HG02970 (cell line): Measurements from ENCODE around the gene HSD3B7.
A peak's percentile ranks its signal among the peaks of the same experiment; 100 is the strongest.

Experiments used
- ATAC-seq: cut with Tn5 transposase; IDR thresholded peaks from one replicate; pipeline ENCODE4 v1.9.1; 2021; ENCODE audit warnings: mild to moderate bottlenecking, moderate library complexity, moderate number of reproducible peaks; ENCODE audit not compliant: unreplicated experiment, low FRiP score

HSD3B7 gene

DNA sequence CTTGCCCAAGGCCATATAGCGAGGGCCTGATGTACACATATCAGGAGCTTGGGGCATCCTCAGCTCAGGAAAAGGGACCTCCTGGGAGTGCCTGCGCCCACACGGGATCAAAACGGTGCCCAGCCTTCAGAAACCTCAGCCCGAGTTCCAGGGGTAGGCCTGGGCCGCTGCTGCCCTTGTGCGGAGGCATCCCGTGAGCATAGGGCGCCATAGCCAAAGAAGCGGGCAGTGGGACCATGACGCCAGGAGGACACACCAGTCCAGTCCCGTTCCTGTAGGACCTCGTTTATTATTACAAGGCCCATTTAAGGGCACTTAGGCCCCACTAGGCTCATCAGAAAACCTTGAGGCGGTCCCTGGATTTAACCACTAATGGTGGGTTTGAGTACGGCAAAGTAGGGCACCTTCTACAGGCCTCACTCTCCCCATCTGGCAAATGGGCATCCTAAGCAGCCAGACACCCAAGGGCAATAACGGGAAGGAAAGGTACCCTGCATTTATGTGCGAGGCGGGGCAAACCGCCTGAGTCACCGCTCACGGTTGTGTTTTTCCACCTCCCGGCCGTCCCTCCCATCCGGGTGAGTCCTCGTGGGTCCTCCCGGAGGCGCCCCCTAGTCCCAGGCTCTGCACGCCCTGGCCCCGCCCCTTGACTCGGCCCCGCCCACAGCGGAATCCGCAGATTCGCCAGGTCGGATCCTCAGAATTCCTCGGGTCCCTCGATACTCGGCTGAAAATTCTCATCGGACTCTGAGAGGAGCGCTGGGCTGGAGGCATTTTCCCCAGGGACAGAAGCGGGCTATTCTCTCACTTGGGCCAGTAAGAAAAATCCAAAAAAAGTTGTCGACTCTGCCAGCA is 28.2 kb upstream of the HSD3B7 start:
- ATAC-seq, result peak; percentile 39

GRCh38 chr16:30957456-30958174 is 27.4 kb upstream of the HSD3B7 start, which contains the start of gene SETD1A:
SETD1A (plus strand) TSS chr16:30957754; CDS start chr16:30958732, 978 bp downstream.
- ATAC-seq, result peak; percentile 68

- ATAC-seq, result peak; percentile 29
Measured at GRCh38 chr16:30958175-30959079, 26.6 kb upstream of the HSD3B7 start.

GRCh38 chr16:30961384-30961783 is 23.6 kb upstream of the HSD3B7 start:
- ATAC-seq, result no peak

- no peak for ATAC-seq
Measured at GRCh38 chr16:30963925-30964511, 21.0 kb upstream of the HSD3B7 start.

- ATAC-seq, result no peak
Measured at GRCh38 chr16:30964574-30965226, 20.3 kb upstream of the HSD3B7 start.

DNA sequence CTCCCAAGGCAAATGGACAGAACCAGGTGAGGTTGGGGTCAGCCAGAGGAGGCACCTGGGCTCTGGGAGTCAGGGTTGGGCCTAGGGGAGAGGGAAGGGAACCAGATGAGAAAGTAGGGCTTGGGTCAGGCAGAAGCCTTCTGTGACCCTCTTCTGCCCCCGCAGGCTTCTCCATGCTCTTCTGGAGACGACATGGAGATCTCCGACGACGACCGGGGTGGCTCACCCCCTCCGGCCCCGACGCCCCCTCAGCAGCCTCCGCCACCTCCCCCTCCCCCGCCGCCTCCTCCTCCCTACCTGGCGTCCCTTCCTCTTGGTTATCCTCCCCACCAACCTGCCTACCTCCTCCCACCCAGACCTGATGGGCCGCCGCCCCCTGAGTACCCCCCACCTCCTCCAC is 19.6 kb upstream of the HSD3B7 start:
- ATAC-seq, result no peak

- ATAC-seq, result no peak
Measured at GRCh38 chr16:30966033-30966619, 18.9 kb upstream of the HSD3B7 start.

- no peak for ATAC-seq
Measured at GRCh38 chr16:30967795-30968194, 17.2 kb upstream of the HSD3B7 start.

DNA sequence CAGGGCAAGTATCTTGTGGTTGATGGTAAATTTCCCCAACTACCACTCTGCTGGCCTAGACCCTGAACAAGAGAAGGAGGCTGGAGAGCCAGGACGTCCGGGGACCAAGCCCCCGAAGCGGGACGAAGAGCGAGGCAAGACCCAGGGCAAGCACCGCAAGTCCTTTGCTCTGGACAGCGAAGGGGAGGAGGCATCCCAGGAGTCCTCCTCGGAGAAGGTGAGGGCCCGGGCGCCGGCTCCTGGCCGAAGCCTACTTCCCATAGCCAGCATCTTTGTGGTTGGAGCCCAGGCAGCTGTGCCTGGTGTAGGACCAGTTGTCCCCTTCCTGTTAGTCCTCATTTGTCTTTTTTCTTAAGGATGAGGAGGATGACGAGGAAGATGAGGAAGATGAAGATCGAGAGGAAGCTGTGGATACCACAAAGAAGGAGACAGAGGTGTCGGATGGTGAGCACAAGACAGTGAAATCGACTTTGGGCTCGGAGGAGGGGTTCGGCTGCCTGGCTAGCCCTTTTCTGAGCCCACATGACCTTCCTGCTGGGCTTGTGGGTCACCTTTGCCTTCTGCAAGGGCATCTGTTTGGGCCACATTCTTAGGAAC is 15.7 kb upstream of the HSD3B7 start:
- no peak for ATAC-seq

DNA sequence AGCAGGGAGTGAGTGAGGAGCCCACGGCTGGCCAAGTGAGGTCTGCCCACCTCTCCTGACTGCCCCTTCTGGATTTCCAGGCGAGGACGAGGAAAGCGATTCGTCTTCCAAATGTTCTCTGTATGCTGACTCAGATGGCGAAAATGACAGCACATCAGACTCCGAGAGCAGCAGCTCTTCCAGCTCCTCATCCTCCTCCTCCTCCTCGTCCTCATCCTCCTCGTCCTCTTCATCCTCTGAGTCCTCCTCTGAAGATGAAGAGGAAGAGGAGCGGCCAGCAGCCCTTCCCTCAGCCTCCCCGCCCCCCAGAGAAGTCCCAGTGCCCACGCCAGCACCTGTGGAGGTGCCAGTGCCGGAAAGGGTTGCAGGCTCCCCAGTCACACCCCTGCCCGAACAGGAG is 13.7 kb upstream of the HSD3B7 start:
- ATAC-seq, result no peak

- ATAC-seq, result no peak
Measured at GRCh38 chr16:30972872-30973271, 12.1 kb upstream of the HSD3B7 start.

DNA sequence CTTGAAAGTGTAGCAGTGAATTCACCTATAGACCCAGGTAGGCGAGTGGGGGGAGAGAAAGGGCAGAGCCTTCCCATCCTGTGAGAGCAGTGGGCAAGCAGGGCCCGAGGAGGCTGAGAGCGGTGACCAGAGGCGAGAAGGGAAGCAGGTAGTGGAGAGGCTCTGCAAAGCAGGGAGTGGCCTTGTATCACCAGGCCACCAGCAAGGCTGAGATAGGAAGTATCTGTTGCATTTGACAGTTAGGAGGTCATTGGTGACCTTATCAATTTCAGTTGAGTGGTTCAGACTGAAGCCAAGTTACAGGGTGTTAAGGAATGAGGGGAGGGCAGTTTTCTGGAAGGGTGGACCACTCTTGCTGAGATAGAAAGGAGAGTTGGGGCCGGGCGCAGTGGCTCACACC is 10.7 kb upstream of the HSD3B7 start:
- ATAC-seq, result no peak

GRCh38 chr16:30976486-30976885 is 8.5 kb upstream of the HSD3B7 start:
- ATAC-seq, result no peak

GRCh38 chr16:30977502-30977901 is 7.5 kb upstream of the HSD3B7 start:
- no peak for ATAC-seq

GRCh38 chr16:30979170-30980022 is 5.6 kb upstream of the HSD3B7 start:
- no peak for ATAC-seq

DNA sequence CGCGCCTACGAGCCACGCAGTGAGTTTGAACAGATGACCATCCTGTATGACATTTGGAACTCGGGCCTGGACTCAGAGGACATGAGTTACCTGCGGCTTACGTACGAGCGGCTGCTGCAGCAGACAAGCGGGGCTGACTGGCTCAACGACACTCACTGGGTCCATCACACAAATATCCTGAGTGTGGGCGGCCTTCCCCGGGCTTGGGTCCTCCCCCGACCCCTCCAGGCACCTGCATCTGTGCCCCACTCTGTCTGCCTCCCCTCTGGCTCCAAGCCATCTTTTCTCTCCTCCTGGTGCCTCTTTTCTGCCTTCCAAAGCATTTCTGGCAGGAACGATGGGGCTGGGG is 5.0 kb upstream of the HSD3B7 start:
- no peak for ATAC-seq

DNA sequence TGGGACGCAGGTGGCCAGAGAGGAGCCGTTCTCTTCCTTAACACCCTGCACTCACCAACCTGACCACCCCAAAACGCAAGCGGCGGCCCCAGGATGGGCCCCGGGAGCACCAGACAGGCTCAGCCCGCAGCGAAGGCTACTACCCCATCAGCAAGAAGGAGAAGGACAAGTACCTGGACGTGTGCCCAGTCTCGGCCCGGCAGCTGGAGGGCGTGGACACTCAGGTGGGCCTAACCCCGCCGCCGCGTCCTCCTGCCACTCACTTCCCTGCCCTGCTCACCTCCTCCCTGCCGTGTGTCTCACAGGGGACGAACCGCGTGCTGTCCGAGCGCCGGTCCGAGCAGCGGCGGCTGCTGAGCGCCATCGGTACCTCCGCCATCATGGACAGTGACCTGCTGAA is 4.6 kb upstream of the HSD3B7 start:
- ATAC-seq, result no peak
